Adrenal gland (tissue), 5 donors: ENCODE results near the gene FBN3.

Experiments used
- POLR2A ChIP-seq, 2 donors: fragments of 450-650 bp; IDR thresholded peaks; one replicate each; pipeline ENCODE4 v1.6.1; 2017; ENCODE audit warnings: antibody characterized with exemption in 2 of 2, mild to moderate bottlenecking in 2 of 2, moderate library complexity in 1 of 2
- TF ChIP-seq, protein P1 (sequence below), 6 experiments: fragments of 450-650 bp in 4 of 6; fragments of 200-600 bp in 2 of 6; sonication (generic) in 1 of 6; IDR thresholded peaks; 1 replicate in 5 of 6; 2 replicates in 1 of 6; pipeline versions ENCODE4 v1.5.1 to v1.8.0; 2016 to 2021; ENCODE audit warnings: antibody characterized with exemption in 6 of 6, mild to moderate bottlenecking in 2 of 6, moderate library complexity in 1 of 6
- donor health status: DM: no; HTN: no; CAD: no.

- TF ChIP-seq, protein P1, sequence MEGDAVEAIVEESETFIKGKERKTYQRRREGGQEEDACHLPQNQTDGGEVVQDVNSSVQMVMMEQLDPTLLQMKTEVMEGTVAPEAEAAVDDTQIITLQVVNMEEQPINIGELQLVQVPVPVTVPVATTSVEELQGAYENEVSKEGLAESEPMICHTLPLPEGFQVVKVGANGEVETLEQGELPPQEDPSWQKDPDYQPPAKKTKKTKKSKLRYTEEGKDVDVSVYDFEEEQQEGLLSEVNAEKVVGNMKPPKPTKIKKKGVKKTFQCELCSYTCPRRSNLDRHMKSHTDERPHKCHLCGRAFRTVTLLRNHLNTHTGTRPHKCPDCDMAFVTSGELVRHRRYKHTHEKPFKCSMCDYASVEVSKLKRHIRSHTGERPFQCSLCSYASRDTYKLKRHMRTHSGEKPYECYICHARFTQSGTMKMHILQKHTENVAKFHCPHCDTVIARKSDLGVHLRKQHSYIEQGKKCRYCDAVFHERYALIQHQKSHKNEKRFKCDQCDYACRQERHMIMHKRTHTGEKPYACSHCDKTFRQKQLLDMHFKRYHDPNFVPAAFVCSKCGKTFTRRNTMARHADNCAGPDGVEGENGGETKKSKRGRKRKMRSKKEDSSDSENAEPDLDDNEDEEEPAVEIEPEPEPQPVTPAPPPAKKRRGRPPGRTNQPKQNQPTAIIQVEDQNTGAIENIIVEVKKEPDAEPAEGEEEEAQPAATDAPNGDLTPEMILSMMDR (IDR thresholded peaks at IDR 0.05): no peak
- TF ChIP-seq POLR2A (IDR thresholded peaks at IDR 0.05): no peak
Observed at GRCh38 chr19:8143041-8143440, 6.4 kb downstream of the FBN3 start.
